ENCODE measurements around the gene MAPRE2.

The MAPRE2 gene

DNA sequence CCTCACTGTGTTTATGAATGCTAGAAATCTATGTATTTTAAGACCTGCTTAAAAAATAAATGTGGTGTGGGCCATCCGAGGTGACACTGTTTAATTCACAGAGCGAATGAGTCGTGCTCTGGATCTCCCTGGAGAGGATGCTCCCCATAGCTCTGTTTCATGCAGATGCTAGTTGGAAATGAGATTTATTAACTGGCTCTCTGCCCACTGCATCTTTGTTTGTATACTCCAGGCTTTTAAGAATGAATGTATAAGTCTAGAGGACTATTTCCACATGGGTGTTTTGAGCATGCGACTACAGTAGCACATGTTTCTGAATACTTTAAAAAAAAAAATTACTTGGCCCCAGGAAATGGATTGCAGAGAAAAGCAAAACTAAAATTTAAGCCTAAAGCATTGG, 3.9 kb downstream of the MAPRE2 start:
- TF ChIP-seq POLR2A (IDR thresholded peaks at IDR 0.05; ENCODE audit: low read depth, low read length) = no peak
- DNase-seq (ENCODE audit: insufficient read length, low spot score) (no peak), FAIRE-seq (no peak)

DNA sequence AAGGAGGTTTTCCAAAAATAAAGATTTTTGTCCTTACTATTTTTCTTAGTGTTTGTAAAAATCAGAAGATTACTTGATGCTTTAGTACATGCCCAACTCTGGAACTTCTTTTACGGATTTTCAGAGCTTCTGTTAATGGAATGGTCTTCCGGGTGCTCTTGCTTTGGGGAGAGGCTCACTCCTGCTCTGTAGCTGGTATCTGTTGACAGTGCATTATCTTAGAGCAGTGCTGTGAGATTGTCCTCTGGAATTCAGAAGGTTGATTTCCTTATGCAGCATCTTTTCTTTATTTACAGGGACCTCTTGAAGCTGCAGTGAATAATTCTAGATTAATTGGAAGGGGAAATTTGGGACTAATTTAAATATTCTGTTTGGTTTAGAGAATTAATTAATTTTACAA, 4.6 kb downstream of the MAPRE2 start:
- FAIRE-seq = no peak
- no peak for DNase-seq (ENCODE audit: insufficient read length, low spot score)
- TF ChIP-seq POLR2A (IDR thresholded peaks at IDR 0.05; ENCODE audit: low read depth, low read length) = no peak

DNA sequence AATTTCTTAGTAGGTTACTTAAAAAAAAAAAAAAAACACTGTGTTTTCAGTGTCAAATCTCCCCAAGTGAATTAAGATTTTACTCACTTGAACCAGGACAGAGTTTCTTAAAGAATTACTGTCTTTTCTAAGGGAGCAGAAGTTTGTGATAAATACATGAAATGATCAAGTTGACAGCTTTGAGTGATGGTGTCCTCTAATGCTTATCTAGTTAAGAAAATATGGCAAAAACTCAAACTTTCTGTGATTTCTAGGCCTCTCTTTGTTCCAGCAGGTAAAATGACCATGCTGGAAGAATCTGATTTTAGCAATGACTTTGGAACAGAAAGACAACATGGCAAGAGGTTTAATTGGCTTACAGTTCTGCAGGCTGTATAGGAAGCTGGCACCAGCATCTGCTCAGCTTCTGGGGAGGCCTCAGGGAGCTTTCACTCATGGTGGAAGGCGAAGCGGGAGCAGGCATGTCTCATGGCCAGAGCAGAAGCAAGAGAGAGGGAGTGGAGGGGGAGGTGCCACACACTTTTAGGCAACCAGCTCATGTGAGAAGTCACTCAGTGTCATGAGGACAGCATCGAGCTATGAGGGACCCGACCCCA, 6.6 kb downstream of the MAPRE2 start:
- FAIRE-seq (no peak), DNase-seq (ENCODE audit: insufficient read length, low spot score) (no peak)
- TF ChIP-seq POLR2A (IDR thresholded peaks at IDR 0.05; ENCODE audit: low read depth, low read length) = no peak

DNA sequence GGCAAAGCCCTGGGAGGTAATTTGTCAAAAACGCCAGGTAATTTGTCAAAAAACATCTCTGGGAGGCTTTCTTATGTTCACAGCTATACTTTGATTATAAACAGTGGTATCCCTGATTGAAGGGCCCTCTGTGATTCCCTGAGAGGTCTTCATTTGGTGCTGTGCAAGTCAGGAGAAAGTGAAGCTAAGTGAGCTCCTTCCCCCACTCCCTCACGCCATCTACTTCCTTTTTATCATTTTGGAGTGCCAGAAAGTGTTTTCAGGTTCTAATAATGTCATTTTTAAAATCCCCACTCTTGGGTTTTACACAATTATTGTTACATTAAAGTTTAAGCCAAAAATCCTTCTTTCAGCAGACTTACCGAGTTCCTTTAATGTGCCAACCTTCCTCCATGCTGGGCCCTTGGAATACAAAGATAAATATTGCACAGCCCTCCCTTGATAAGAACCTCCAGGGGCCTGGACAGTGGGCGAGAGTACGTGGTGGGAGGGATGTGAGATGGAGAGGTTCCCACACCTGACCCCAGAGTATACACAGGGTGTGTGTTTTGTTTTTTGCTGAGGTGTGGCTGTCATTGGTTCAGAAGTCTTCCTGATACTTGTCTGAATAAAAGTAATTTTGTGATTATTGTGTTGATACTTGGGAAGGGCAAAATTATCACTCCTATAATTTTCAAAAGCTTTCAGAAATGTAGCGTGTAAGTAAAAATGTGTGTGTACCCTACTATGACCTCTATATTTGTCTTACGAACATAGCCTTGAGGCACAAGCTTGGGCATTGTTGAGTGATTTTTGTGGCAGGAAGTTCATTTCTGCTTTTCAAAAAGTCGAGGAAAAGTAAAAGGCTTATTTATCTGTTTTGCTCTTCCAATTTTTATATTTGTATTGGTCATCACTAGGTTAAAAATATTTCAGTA, 8.2 kb downstream of the MAPRE2 start:
- DNase-seq (ENCODE audit: insufficient read length, low spot score) (no peak), FAIRE-seq (no peak)
- TF ChIP-seq POLR2A (IDR thresholded peaks at IDR 0.05; ENCODE audit: low read depth, low read length) = no peak

DNA sequence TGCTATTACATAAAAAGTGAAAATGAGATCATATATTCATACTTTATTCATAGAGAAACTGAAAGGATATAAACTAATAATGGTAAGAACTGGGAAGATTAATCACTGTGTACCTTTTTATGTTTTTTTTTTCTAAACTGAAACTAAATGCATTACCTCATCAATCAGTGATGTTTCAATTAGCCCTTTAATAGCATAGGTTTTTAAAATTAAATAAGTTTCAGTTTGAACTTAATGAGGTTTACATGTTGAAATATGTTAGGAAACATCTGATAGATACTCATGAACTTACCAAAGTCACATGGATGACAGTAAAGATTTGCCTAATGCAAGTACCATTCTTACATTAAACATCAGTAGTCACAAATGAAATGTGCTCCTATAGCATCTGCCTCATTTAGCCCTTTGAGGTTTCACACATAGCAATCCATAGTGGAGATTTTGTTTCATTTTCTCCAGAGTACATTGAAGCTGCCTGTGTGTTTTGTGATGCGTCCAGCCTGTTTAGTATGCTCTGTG, 8.9 kb downstream of the MAPRE2 start:
- TF ChIP-seq POLR2A (IDR thresholded peaks at IDR 0.05; ENCODE audit: low read depth, low read length) = no peak
- FAIRE-seq (no peak), DNase-seq (ENCODE audit: insufficient read length, low spot score) (no peak)

DNA sequence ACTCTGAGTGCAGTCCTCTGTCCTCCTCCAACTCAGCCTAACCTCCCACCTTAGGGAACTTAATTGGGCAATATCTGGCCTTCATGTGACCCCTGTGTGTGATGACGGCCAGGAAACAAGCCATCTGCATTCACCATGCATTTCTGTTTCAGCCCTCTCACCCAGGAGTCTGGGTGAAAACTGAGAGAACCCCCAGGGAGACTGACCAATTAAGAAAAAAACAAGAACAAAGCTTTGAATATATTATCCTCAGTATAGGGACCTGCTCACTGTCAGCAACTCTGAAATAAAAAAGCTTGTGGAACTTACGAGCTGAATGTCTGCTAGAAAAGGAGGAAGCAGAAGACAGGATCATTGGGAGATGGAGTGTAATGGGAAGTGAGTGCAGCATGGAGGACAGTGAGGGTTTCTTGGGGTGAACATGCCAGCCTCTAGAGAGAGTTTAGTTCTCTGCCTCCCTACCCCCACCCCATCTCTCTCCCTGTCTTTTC, 9.5 kb downstream of the MAPRE2 start:
- FAIRE-seq (no peak), DNase-seq (ENCODE audit: insufficient read length, low spot score) (no peak)
- TF ChIP-seq POLR2A (IDR thresholded peaks at IDR 0.05; ENCODE audit: low read depth, low read length) = no peak

DNA sequence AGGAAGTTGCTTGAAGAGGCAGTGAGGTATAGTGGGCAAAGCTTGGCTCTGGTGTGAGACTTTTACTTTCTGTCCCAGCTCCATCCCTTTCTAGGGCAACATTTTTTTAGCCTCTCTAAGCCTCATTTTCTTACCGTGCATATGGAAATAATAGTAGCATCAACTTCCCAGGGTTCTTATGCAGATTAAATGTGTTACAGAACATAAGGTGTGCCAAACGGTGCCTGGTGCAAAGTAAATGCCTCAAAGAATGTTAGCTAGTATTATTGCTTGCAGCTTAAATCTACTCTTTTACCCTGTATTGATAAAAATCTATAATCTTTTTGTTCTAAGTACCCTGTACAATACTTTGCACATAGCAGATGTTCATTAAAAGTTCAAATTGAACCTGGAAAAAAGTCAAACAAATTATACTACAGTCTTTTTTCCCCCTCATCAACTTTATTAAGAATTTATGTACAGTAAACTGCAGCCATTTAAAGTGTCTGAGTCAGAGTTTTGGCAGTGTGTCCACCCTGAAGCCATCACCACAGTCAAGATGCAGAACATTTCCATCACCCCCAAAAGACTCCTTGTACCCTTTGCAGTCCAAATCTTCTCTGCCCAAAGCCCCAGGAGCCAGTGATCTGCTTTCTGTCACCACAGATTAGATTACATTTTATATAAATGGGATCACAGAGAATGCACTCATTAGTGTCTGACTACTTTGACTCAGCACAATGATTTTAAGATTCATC, 10.6 kb downstream of the MAPRE2 start:
- no peak for TF ChIP-seq POLR2A (IDR thresholded peaks at IDR 0.05; ENCODE audit: low read depth, low read length)
- FAIRE-seq (no peak), DNase-seq (ENCODE audit: insufficient read length, low spot score) (no peak)

DNA sequence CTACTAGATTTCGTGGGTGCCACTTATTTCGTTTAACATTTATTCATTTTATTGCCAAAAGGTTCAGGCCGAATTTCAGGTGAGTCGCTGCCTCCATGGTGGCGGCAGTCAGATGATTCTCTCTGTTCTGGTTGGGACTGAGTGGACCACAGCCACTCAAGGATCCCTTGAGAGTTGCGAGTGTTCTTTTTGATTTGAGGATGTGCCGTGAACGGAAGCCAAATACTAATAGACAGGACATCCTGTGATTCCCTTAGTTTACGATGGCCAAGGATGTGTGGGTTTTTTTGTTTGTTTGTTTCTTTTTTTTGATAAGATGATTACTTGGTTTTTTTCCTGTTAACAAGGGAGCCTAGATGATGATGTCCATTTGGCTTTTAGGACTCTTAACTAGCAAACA, 13.2 kb downstream of the MAPRE2 start:
- TF ChIP-seq POLR2A (IDR thresholded peaks at IDR 0.05; ENCODE audit: low read depth, low read length) = no peak
- no peak for FAIRE-seq
- no peak for DNase-seq (ENCODE audit: insufficient read length, low spot score)

DNA sequence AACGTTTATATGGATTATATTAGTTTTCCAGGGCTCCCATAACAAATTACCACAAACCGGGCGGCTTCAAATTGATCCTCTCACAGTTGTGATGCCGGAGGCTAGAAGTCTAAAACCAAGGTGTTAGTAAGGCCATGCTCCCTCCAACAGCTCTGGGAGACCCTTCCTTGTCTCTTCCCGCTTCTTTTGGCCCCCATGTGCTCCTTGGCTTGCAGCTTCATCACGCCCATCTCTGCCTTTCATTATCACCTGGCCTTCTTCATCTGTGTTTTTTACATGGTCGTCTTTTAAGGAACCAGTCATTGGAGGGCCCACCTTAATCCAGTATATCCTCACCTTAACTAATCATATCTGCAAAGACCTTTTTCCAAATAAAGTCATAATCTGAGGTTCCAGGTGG, 13.9 kb downstream of the MAPRE2 start:
- no peak for FAIRE-seq
- TF ChIP-seq POLR2A (IDR thresholded peaks at IDR 0.05; ENCODE audit: low read depth, low read length) = no peak
- DNase-seq (ENCODE audit: insufficient read length, low spot score) = no peak

DNA sequence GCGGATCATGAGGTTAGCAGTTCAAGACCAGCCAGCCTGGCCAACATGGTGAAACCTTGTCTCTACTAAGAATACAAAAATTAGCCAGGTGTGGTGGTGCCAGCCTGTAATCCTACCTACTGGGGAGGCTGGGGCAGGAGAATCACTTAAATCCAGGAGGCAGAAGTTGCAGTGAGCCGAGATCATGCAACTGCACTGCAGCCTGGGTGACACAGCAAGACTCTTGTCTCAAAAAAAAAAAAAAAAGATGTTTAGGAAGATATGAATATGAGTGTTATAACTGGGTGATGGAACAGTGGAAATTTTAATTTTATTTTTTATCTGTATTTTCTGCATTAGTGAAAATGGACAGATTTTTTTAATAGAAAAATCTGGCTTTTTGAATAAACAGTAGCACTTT, 14.5 kb downstream of the MAPRE2 start:
- DNase-seq (ENCODE audit: insufficient read length, low spot score) (no peak), FAIRE-seq (no peak)
- no peak for TF ChIP-seq POLR2A (IDR thresholded peaks at IDR 0.05; ENCODE audit: low read depth, low read length)

DNA sequence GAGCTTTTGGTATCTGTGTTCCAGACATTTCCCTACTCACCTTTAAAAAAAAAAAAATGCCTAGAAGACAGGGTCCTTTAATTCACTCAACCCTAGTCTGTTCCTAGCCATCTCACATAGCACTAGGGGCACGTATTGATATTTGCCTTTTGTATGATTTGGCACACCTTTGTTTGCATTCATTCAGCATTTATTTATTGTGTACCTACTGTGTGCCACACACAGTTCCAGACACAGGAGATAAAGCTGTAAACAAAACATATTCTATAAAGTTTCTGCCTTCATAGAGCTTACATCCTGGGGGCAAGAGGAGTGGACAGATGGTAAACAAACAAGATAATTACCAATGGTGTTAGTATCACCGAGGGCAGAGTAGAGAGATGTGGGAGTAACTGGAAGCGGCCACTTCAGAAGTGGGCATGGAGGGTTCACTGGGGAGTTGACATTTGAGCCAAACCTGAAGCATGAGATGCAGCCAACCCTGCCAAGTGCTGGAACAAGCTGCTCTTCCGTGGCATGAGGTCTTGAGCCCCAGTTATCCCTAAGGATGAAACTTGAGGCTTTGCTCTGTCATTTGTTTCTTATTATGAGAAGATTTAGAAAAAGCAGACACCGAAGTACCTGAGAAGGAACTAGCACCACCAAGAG, 18.2 kb downstream of the MAPRE2 start:
- DNase-seq (ENCODE audit: insufficient read length, low spot score) (no peak), FAIRE-seq (no peak)
- no peak for TF ChIP-seq POLR2A (IDR thresholded peaks at IDR 0.05; ENCODE audit: low read depth, low read length)

DNA sequence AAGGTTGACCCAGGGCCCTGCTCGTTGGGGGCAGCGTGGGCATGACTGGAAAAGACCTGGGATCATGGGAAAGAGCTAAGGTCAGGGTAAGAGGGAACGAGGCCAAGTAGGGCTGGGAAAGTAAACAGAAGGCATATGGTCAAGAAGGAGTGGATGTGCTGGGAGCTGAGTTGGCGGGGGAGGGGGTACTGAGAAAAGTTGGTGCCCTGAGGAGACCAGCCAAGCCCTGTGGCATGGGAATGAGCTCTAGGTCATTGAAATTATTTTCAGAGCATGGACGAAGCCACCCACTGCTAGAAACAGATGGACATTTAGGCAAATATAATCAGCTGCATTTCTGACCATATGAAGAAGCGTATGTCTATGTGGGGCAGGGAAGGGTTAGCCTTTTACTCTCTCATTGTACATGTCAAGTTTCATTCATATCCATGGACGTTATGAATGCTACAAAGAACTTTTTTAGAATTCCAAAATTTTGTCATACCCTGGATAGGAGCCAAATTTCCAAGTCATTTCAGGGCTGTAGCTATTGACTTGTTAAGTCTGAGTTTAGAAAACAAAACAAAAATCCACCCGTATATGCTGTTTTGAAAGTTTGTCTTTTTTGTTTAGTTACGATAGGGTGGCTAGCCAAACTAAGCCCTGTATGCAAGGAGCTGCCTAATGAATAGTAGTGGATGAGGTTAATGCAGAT, 19.1 kb downstream of the MAPRE2 start:
- FAIRE-seq = no peak
- no peak for DNase-seq (ENCODE audit: insufficient read length, low spot score)
- no peak for TF ChIP-seq POLR2A (IDR thresholded peaks at IDR 0.05; ENCODE audit: low read depth, low read length)

DNA sequence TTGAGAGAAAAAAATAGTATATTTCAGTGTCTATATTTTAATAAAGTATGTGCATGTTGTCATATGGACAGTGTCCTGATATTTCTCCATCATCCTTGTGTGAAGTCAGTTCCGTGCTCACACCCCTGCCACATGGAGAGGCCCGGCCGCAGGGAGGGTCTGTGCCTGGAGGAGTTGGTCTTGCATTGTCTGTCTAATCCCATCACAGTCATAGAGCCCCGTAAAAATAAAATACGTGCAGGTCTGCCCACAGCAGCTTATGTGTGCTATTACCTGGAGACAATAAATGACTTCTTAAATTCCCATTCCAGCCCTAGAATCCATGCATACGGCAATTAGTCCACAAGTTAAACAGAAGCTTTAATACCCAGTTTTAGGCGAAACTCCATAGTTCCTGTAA, 20.1 kb downstream of the MAPRE2 start:
- no peak for TF ChIP-seq POLR2A (IDR thresholded peaks at IDR 0.05; ENCODE audit: low read depth, low read length)
- no peak for FAIRE-seq
- no peak for DNase-seq (ENCODE audit: insufficient read length, low spot score)

Measured in H54 (cell line).